SK-N-MC (cell line): ENCODE results near the gene FAM177A1.

Source experiments
- EZH2 ChIP-seq: fragments of 200-600 bp; sonication (generic); IDR thresholded peaks from one replicate; pipeline ENCODE4 v1.6.1; 2017; ENCODE audit warnings: antibody characterized with exemption
- FOXP2 ChIP-seq: optimal IDR thresholded peaks from 2 replicates; pipeline ENCODE3; 2011; ENCODE audit warnings: mild to moderate bottlenecking, moderate library complexity; ENCODE audit not compliant: insufficient read depth; ENCODE audit errors: extremely low read length, control extremely low read depth
- POLR2AphosphoS5 ChIP-seq: IDR thresholded peaks from 2 replicates; pipeline ENCODE4 v1.6.1; 2012; ENCODE audit warnings: mild to moderate bottlenecking, low read depth, low read length, borderline replicate concordance

- TF ChIP-seq EZH2: no peak
- TF ChIP-seq POLR2AphosphoS5: no peak
- TF ChIP-seq FOXP2: no peak
Observed at GRCh38 chr14:35042632-35043031, 3.4 kb upstream of the FAM177A1 start.
